H1 (cell line): ENCODE measurements around the gene TFR2. TPM values are rescaled to one million over a fixed set of nuclear protein-coding genes. Genes with fewer than 3 reads are reported as not detected.

ENCODE experiments used
- ASH2L ChIP-seq: fragments of 200-600, 300-600 bp; sonication (generic); IDR thresholded peaks from one replicate; pipeline ENCODE4 v1.7.1; 2017; ENCODE audit warnings: low read length
- CHD7 ChIP-seq: fragments of 300-600 bp; sonication (generic); IDR thresholded peaks from 2 replicates; pipeline ENCODE4 v1.7.1; 2012; ENCODE audit warnings: low read length, moderate library complexity, mild to moderate bottlenecking, inconsistent platforms; ENCODE audit not compliant: insufficient replicate concordance
- GTF2F1 ChIP-seq: IDR thresholded peaks from 2 replicates; pipeline ENCODE4 v1.6.1; 2012; ENCODE audit warnings: low read depth, low read length, improper control_type of control experiment, borderline replicate concordance
- SIX5 ChIP-seq: IDR thresholded peaks from 2 replicates; pipeline ENCODE4 v1.6.1; 2011; ENCODE audit warnings: mild to moderate bottlenecking, low read depth, low read length
- polyA plus RNA-seq, 7 experiments: library from polyadenylated mRNA; depleted of rRNA in 3 of 7; stranded (reverse) in 5 of 7; unstranded in 2 of 7; fragments of >200 nt in 5 of 7; fragments of 200-250 nt in 2 of 7; gene quantifications; 1 replicate in 5 of 7; 2 replicates in 1 of 7; 4 replicates in 1 of 7; pipeline versions ENCODE4 v1.2.1 to v1.2.3, GENCODE V29; 2011 to 2013; ENCODE audit warnings: missing spikeins in 2 of 7, mixed read lengths in 2 of 7
- total RNA-seq: library from RNA; stranded (reverse); fragmentation: NEBNext Ultra II Directional; extraction: Animal tissue kit (Norgen Biotek cat#: 25700); gene quantifications from 2 replicates; pipeline ENCODE4 v1.2.1, GENCODE V29; 2021

Gene TFR2
- total and polyA plus RNA-seq, 2 of the 8 experiments (the other 6 are each of a cell fraction or from before 2014, with no cell fraction given), result 4.6 to 5.7 TPM

DNA sequence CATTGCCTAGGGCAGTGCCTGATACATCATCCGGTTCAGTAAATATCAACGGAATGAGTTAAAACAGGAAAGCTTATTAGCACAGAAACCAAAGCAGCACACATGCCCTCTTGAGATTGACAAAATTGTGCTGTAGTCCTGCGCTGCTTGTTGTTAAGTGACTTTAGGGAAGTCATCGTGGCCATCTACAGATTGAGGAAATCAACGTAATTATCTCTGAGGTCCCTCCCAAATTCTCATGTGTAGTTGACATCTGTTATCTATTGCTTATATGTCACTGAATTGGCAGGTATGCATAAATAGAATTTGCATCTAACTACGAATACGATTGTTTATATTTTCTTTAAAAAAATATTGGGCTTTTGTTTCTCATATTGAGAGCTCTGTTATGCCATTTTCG, 28.7 kb upstream of the TFR2 start (continued):
- TF ChIP-seq GTF2F1, result no peak
- TF ChIP-seq SIX5, result no peak
- no peak for TF ChIP-seq CHD7
- no peak for TF ChIP-seq ASH2L
- TF ChIP-seq, all 59 proteins: peak for 0
